GM11168 (cell line): ENCODE results near the gene FGFBP2.

Experiments used
- in situ Hi-C: fragments of 300-500 bp; cut with MboI; formaldehyde crosslinking; loops from one replicate; pipeline ENCODE4 v1.12.0; 2022; ENCODE audit warnings: low sequenced_read_pairs; ENCODE audit not compliant: unreplicated experiment

The FGFBP2 gene

DNA sequence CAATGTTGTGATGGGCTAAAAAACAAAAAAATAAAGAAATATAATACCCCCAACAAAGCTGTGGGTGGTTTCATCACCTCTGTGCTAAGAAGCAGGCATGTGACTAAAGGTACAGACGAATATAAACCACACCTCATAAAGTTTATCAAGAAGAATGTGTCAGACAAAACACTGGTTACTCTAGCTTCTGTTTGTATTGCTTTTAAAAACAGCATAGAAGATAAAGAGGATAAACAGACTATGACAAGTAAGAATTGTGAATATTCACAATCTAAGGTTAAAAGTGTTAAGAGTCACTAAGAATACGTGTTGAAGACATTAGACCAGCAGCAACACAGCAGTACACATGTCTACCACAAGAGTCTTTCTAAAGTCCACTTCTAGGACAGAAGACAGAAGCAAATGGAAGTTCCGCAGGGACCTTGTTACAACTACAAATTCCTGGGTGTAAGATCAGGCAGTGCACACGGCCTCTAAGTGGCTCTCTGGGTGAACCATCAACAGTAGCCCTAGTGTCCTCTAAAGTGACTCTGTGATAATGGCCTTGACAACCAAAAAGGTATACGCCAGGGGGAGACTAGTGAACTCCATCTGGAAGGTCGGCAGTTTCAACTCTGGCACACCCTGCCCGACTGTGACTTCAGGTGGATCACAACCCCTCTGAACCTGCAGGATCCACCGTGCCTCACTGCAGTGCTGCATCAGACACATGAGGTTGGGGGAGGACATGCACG is 8.3 kb upstream of the FGFBP2 start:
- in situ Hi-C loops: no loop called here

DNA sequence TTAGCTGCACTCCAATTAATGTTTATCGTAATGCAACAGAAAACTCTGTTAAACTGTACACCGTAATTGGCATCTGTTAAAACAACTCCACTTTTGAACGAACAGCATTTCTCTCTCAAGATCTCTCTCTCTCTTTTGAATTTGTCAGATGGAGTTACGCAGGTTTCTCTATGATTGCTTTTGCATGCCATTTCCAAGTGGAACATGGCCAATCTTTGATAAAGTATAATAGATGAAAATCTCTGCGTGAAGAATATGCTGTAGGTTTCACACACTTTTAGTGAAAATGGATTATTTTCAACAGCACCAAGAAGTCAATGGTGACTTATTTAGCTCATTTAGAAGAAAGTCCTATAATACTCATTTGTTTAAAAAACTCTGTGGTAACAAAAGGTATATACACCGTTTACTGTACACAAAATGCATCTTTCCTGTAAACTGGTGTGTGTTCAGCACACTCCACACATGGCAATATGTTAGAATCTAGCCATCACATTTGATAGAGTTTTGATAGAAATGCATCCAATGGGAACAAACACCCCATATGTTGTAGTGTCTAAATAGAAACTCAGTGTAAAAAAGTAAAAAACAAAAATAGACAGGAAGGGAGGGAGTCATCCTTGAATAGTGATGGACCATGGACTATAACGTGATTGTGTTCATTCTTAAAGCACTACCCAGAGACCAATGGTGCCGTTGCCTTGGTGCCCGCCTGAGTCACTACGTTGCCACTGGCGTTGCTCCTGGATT is 5.8 kb upstream of the FGFBP2 start:
- in situ Hi-C loops: no loop called here

DNA sequence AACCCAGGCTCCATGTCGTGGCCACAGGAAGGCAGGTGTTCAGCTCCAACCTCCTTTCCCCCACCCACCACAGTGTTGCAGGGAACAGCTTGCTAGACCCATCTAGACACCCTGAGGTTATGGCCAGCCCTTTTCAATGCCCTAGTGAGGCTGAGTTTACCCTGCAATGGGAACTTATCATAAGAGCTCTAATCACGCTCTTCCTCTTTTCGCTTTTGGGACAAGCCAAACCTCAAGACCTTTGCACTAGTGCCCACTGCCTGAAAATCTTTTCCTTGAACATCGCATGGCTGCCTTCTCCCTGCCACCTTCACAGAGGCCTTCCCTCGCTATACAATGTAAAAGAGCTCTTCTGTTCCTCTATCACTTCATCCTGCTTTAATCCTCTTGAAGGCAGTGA is 2.4 kb upstream of the FGFBP2 start:
- in situ Hi-C loops: no loop called here

DNA sequence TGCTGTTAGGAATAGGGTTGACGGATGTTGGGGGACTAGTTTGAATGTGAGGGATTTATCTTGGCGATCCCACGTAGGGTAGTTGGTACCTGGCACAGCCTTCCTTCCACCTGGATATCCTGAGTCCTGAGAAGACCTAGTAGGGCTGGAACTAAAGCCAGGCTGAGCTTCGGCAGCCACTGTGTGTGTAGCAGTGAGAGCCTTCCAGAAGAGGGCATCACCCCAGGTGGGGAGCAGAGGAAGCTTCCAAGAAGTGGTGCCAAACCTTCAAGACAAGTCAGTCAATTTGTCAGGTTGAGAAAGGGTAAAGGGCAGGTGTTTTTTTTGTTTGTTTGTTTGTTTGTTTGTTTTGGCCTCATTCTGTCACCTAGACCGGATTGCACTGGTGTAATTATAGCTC is 1.2 kb upstream of the FGFBP2 start:
- in situ Hi-C loops: no loop called here

DNA sequence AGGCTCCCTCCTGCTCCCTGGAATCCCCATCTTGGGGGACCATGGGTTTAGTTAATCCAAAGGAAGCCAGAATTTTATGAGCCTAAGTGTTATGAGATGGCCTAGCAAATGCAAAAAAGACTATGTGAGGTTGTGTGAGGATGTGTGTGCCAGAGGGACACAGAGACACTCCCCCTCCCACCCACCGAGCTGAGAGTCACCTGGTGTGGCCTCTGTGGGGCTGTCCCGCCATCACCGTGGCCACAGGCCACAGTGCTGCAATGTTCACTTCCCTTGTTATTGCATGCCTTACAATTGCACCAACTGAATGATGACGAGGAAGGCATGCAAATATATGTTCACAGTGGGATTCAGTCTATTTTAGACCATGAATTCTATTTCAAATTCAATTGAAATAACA is 601 bp upstream of the FGFBP2 start:
- in situ Hi-C loops: no loop called here

DNA sequence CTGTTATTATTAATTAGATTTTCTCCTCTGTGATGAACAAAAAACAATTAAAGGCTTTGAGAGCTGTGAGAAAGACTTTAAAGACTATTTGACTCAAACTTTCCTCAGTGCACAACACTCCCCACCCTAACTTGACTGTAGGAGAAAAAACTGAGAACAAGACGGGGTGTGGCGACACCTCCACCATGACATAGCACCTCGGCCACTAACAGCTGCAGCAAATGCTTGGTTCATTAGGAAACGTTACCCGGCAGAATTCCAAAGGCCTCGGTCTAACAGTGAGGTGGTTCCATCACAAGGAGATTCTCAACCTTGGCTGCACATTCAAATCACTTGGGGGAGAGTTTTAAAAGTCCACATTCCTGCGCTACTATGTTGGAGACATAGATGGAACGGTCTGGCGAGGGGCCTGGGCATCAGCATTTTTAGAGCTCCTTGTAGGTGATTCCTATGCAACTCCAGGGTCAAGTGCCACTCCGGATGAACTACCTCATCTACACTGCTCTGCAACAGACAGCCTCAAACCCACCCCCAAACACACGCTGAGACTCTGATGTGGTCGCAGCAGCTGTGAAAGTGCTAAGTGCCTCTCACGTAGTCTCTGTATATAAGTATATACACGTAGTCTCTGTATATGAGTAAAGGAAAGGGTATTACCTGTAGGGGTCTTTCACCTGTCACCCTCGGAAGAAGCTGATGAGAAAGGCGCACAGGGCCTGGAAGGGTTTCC is 1.0 kb downstream of the FGFBP2 start:
- in situ Hi-C loops: no loop called here

DNA sequence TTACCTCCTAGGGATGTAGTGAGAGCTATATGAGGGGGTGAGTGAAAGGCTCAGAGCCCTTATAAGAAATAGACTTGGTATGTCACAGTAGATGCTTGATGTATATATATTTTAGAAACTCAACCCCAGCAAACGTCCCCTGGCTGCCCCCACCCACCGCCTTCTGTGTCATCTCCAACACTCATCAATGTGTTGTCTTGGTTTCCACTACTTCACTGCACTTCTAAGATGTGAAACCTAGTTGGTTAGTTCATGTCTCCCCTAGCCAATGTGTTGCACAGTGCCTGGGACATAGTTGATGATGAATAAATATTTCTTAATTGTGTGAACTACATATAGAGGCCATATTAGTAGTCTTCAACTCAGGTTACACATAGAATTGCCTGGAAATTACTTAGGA is 4.4 kb downstream of the FGFBP2 start:
- in situ Hi-C loops: no loop called here

DNA sequence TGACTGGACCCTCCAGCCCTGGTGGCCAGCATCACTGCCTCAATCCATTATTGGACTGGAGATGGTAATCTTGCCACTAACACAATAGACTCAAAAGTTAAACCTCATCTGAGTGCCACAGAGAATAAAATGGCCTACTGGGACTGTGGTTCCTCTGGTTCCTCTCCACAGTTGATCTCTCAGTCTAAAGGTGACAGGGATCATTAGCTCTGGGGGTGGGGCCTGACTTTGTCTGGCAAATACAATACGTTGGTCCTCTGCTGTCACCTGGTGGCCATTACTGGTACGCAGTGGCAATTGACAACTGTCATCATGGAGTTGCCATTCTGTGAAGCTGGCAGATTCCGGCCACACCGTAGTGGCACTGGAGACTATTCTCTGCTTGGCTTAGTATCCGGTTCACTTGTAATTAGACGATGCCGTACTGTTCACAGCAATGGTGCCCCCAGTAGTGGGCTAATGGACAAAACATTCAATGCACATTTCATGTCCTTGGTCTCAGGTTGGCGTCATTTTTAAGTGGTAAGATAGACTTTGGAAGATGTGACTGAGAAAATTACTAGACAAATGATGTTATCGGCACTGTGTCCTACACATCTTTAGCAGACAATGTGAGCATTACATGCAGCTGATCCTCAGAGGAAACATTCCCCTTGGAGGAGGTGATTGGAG is 6.7 kb downstream of the FGFBP2 start:
- in situ Hi-C loops: no loop called here

DNA sequence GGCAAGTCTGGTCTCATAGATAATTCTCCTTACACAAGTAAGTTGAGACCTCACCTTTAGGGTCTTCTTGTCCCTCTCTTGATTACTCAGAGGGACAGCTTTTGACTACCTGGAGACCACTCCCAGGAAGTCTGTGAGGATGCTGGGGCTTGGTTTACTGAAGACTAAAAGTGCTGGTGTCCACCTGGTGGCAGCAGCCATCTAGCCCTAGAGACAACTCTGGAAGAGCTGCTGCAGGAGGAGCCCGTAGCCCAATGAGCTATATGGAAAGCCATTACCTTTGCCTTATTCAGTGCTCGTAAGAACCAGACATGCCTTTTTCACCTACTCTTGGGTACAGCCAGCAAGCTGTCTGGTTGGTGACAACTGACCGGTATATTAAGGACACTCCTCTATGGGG is 7.3 kb downstream of the FGFBP2 start:
- in situ Hi-C loops: no loop called here

DNA sequence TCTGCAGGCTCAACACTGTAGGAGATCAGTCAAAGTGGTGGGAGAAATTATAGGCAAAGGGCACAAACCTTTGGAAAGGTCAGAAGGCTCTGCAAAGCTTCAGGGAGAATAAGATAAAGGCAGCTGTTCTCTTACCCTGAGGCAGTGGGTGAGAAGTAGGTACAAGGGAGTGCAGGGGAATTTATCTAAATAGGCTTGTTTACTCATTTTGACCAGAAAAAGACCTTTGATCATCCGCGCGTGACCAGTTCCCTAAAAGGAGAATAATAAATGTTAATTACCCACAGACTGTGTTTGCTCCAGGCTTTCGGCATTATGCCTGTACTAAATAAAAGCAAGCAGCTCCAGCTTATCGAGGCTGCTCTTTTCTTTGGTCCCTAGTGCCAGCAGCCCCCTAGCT is 9.3 kb downstream of the FGFBP2 start:
- in situ Hi-C loops: no loop called here

DNA sequence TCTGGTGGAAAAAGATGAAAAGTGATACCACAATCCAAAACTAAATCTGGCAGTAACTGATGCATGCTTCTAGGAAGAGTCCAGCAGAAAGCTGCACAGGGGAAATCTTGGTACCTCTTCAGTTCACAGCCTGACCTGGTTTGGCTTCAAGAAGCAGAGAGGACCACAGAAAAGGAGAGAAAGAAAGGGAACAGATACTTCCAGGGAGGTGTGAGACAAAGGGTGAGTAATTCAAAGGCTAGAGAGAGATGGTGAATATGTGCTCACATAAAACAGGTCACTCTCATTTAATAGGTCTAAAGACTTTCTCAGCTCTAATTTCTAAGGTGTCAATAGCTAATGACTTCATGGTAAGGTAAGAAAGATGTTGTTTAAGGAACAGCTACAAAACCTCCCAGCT is 11.2 kb downstream of the FGFBP2 start:
- in situ Hi-C loops: no loop called here

DNA sequence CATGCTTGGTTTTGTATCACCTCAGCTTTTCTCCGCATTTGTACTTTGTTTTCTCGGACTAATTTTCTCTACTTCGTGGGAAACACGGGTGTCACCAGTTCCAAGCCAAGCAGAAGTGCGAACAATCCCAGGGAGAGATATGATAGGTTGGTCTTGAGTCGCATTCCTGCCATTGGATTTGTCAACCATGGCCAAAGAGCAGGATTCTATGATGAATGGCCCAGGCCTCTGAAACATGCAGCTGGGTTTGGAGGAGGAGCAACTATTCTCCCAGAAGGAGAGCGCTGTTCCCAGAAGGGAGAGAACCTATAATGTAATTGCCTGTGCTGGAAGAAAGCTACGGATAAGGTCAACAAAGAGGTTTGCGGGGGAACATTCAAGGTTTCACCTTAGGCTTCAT is 14.1 kb downstream of the FGFBP2 start:
- in situ Hi-C loops: no loop called here

DNA sequence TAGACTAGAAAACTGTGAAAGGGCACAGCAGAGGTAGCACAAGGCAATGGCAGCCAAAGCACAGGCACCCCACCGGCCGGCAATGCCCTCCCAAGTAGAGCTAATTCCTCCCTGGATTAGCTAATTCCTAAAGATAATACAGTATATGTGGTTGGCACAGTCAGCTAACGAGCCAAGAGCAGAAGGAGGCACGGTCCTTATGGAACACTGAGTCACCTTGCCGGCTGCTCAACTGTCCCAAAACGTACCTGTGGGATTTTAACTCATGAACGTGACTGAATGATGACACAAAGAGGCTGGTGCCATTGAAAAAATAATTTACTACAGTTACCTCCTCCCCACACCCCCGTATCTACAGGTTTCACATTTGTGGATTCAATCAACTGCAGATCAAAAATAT is 15.3 kb downstream of the FGFBP2 start:
- in situ Hi-C loops: no loop called here

DNA sequence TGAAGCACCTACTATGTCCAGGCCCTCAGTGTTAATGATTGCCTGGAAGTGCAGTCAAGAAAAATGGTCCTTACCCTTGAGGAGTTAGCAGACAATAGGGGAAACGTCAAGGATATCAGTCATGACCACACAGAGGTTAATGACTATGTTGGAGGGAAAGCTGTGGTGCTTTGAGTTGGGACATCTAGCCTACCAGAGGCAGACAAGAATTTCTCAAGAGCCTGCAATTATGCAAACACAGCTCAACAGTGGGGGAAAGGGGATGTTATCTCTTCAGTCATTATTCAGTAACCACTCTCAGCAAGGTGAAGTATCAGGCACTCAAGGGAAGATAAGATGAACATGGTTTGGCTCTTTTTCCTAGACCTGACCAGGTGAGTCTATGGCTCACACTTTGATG is 17.5 kb downstream of the FGFBP2 start:
- in situ Hi-C loops: no loop called here

DNA sequence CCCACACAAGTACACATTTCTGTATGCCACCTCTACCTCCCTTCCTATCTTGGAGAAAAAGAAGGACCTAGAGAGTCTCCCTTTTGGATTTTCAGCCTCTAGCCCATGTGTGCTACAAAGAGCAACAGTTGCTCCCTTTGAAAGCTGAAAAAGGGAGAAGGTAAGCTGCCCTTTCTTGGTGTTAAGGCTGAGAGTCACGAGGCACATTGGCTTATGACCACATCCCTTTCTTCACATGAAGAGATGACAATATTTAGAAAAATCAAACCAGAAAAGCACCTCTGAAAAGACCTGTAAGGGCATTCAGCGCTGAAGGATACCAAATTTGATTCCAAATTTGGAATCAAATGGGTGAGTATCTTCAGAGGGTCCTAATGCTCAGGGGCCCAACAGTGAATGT is 18.1 kb downstream of the FGFBP2 start:
- in situ Hi-C loops: no loop called here

DNA sequence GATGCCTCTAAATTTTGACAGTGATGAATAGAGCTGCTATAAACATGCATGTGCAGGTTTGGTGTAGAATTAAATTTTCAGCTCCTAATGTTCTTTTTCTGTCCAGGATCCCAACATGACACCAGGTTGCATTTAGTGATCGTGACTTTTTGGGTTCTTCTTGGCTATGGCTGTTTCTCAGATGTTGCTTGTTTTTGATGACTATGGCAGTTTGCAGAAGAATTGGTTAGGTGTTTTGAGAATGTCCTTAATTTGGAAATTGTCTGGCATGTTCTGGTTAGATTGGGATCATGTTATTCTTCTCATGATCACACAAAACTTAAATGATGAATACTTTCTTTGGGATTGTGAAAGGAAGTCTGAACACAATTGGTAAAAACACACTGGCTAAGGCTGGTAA is 20.7 kb downstream of the FGFBP2 start:
- in situ Hi-C loops: no loop called here

DNA sequence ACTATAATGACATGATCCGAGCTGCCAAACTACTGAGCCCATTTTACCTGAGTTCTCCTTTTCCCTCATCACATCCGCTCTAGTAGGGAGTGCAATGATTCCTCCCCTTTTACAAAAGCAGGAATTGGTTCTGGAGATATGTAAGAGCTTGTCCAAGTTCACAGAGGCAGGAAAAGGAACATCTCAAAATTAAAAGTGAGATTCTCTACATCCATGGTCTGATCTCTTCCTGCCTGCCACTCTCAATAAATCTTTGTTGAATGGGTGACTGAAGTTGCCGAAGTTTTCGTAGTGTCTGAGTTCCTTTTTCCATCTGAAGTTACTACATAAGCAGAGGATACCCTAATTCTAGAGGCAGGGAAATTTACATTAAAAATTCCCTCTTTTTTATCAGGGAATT is 24.3 kb downstream of the FGFBP2 start, which contains the start of gene FGFBP1:
FGFBP1 (minus strand) TSS at position 101 of the 400 bp plus-strand sequence. CDS start 2,108 bp downstream, outside the sequence.
- in situ Hi-C loops: loop anchor here (10.0 kb wide), 1 partner anchor 224 kb away; no protein-coding TSS in a partner anchor

DNA sequence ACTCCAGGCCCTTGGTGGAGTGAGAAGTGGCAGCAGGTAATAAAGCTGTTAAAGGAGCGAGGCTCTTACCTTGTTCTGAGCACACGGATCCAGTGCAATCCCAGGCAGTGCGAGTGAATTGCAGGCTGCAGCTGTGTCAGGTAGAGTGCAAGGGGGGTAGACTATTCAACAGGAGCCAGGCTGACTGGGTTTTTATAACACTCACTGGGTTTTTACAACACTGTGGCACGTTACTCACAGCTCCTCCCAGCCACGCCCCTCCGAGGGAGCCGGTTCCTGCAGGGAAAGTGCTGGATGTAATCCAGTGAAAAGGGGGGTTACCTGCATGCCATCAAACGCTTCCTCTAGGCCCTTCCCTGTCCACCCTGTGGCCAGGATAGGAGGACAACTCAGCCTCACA is 24.8 kb downstream of the FGFBP2 start:
- in situ Hi-C loops: loop anchor here (10.0 kb wide), 1 partner anchor 223 kb away; no protein-coding TSS in a partner anchor

DNA sequence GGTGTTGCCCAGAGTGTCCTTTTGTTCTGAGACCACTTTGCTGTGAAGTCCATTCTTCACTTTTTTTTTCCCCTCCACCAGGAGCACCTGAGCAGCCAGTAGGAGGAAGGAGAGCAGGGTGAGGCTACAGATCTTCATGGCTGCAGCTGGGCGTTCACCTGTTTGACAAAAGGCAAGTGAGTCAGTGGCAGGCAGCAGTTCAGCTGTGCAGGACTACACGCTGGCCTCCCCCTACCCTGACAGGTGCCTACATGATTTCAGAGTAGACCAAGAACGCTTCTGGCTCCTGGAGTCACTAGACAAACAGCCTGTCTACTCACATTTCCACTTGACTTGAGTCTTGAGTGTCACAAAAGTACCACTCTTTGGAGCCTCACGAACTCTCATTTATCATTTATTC is 26.5 kb downstream of the FGFBP2 start:
- in situ Hi-C loops: loop anchor here (10.0 kb wide), 1 partner anchor 222 kb away; no protein-coding TSS in a partner anchor
